HG03354 (cell line): ENCODE results near the gene CAMKK1.

Experiments
- ATAC-seq: cut with Tn5 transposase; IDR thresholded peaks from one replicate; pipeline ENCODE4 v1.9.1; 2021; ENCODE audit warnings: mild to moderate bottlenecking; ENCODE audit not compliant: unreplicated experiment, poor library complexity, severe bottlenecking

Gene CAMKK1

DNA sequence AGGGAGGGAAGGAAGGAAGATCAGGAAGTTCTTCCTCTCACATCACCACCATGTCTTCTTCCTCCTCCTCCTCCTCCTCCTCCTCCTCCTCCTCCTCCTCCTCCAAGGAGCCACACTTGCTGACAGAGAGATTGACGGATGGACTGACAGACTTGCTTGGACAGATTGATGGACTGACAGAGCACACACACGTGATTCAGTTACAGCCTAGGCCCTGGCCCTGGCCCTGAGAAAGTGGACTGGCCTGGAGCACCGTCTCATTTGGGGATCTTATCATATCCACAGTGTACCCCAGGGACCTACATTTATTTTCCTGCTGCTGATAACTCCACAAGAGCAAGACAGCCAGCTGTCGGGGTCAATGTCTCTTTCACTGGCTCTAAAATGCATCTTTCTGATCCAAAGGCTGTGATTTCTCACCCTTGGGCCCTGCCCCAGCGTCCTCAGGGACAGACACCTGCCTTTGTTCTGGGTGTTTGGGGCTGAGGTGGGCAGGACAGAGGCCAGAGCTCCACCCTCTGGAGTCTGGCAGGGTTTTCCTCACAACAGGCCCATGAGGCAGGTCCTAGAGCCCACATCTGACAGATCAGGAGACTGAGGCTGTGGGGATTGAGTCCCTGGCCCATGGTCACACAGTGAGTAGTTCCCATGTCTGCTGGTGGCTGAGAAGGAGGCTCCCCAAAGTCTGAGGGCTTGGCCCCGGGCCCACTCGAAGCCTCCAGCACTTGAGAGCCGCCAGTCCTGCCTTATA lies 25.7 kb upstream of the CAMKK1 start:
- ATAC-seq, result no peak

DNA sequence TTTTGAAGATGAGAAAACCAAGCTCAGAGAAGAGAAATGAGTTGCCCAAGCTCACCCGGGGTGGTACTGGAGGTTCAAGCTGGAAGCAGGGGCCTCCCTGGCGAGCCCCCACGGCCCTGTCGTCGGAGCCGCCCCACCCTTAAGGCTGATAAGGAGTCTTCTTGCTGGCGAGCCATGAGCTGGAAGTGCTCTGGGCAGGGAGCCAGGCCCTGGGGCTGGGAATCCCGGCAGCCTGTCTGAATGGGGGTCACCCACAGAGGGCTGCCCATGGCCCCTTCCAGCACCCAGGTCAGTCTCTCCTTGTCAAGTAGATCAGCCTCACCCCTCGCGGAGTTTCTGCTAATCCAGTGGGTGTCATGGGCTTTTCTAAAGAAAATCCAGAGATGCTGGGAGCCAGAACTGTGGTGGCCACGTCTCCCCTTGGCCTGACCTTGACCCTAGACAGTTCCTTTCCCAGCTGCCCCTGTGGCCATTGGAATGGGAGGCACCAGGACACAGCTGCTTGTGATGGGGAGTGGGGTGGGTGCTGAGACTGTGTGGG lies 24.6 kb upstream of the CAMKK1 start:
- ATAC-seq, result no peak

DNA sequence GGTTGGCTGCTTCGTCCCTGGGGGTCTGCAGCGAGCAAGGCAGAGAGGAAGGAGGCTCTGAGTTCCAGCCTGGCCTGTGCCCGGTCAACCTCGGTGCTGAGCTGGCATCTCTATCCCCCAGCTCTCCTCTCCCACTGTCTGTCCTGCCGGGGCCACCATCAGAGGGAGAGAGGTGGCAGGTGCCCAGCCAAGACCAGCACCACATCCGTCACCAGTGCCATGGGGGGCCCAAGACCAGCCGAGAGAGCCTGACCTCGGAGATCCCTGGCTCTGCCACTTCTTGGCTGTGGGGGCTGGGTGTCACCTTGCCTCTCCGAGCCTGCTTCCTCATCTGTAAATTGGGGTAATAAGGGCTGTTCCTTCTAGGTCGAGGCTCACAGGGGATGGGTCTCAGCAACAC lies 24.0 kb upstream of the CAMKK1 start:
- no peak for ATAC-seq

- no peak for ATAC-seq
Observed at GRCh38 chr17:3915995-3916696, 23.3 kb upstream of the CAMKK1 start, which contains the start of gene P2RX1. Gene P2RX1, minus strand, starts transcription at chr17:3916465. Its CDS starts 240 bp downstream, at chr17:3916225.

DNA sequence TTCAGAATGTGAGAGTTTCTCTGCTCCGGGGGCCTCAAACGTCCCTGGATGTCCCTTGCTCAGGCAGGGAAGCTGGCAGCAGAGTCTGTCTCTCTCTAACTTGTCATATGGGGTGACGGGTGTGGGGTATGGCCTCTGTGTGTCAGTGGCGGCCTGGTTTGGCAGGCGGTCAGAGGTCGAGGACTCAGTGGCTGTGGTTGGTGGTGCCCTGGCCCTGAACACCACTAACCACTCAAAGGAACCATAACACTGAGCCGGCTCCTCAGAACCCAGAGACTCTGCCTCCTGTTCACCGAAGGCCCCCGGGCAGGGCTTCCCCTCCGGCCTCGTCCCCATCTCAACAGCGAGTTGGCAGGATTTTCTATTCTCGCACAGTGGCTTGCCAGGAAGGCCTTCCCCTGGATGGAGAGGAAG lies 22.7 kb upstream of the CAMKK1 start:
- no peak for ATAC-seq

GRCh38 chr17:3914312-3914670 lies 21.4 kb upstream of the CAMKK1 start:
- peak; percentile 57 for ATAC-seq

- ATAC-seq, result peak; percentile 45
Observed at GRCh38 chr17:3913531-3914311, 20.9 kb upstream of the CAMKK1 start.

DNA sequence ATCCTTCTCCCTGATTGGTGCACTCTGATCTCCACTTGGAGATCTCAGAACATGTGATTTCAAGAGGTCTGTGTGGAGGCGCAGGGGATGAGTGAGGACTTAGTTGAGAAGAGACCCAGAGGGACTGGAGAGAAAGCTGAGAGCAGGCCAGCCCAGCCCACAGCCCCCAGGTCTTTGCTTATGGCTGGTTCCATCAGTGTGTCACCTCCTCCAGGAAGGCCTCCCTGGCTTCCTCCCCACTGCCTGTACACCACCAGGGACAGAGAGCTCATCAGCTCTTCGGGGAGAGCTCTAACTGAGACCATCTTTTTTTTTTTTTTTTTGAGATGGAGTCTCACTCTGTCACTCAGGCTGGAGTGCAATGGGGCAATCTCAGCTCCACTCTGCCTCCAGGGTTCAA lies 20.0 kb upstream of the CAMKK1 start:
- no peak for ATAC-seq

DNA sequence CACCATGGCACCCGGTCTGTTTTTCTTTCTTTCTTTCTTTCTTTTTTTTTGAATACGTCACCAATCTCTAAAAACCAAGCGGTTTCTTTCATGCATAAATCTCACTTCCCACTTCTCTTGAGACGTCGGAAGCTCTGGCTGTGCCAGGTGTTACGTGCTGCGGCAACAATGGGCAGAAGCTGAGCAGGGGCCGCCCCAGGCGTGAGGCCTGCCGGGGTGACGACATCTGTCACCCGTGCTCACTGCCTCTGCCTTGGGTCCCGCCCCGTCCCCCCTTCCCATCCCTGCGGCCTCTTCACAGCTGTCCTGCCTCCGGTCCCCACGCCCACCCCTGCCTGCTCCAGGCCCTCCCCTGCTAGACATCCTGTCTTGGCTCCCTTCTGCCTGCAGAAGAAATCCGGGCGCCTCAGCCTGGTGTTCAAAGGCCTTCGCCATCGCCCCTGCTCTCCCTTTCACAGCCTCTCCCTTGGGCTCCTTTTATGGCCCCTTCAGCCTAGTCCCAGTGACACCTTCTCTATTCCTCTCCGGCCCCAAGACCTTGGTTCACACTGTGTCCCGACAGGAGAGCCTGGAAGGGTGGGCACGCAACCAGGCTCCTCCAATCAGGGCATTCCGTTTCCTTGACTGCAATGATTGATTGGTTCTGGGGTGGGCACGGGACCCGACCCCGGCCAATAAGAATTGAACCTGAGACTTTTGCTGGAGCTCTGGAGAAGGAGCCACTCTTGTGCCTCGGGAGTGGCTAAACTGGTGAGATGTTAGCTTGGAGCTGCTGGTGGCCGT lies 18.6 kb upstream of the CAMKK1 start:
- ATAC-seq, result peak; percentile 74

- ATAC-seq, result no peak
Observed at GRCh38 chr17:3910420-3911270, 17.8 kb upstream of the CAMKK1 start.

DNA sequence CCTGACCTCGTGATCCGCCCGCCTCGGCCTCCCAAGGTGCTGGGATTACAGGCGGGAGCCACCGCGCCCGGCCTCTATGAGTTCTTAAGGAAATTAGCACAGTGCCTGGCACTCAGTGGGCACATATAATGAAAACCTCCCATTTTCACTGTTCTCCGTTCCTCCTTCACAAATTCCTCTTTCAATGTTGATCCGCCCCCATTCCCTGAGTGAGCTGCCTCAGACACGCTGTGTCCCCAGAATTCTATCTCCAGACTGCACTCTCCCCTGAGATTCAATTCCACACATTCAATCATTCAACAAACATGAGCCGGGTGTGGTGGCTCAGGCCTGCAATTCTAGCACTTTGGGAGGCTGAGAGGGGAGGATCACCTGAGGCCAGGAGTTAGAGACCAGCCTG lies 16.4 kb upstream of the CAMKK1 start:
- no peak for ATAC-seq

DNA sequence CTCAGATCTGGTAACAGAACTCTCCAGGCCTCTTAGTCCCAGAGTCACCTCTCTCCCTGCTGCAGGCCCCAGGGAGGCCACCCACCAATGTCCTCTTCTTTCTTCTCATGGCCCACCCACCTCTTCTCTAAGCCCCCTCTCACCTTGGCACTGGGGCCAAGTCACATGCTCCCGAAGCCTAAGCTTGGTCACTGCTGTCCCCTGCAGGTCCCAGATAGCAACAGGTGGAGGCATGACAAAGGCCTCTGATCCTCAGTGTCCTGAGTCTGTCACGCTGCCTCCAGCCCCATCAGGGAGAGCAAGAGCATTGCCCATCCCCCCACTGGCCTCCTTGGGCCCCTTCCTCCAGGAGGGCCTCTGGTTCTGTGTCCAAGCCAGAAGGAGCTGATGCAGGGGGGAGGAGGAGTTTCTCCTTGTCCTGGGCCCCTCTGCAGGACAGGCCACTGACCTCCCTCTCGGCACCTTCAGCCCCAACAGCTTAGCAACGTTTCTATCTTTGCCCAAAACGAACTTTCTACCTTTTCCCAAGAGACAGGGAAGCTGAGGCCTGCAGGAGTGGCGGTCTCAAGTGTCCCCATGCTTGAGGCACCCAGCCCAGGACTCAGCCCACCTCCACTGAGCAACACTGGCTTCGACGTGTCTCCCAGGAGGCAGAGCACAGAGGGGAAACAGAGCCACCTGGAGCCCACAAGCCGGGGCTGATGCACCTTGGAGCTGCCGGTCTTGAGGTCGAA lies 14.8 kb upstream of the CAMKK1 start:
- ATAC-seq, result no peak

DNA sequence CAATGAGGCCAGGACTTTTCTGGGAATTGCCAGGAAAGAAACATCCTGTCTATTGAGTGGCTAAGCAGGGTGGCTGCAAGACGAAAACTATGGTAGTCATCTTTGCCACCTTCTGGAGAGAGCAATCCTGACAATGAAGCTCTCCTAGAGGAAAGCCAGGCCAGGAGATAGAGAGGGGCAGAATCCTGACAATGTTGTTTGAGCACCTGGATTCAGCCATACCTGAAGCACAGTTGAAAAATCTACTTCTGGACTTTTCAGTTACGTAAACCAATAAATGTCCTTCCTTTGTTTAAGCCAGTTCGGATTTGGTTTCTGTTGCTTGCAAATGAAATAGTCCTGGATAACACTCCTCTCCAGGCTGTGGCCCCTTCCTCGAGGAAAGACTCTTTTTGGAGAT lies 14.0 kb upstream of the CAMKK1 start:
- no peak for ATAC-seq

- no peak for ATAC-seq
Observed at GRCh38 chr17:3905017-3905520, 12.2 kb upstream of the CAMKK1 start.

DNA sequence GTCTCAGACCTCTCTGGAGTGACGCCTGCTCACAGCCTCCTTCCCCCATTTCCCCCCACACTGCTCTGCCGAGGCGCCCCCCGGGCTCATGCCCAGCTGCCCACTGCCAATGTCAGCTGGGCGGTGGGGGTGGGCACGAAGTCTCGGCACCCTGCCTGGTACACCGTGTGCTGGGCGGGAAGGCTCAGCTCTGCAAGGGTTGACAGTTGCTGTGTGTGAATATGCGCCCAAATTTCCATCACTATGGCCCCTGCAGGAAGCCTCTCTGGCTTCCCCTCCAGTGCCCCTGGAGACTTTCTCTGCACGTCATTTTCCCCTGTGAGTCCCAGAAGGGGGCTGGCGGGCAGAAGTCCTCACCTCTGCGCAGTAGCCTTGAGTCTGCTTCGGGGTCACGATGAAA lies 11.6 kb upstream of the CAMKK1 start:
- no peak for ATAC-seq

GRCh38 chr17:3903881-3904290 lies 11.0 kb upstream of the CAMKK1 start:
- no peak for ATAC-seq

GRCh38 chr17:3903051-3903825 lies 10.4 kb upstream of the CAMKK1 start:
- ATAC-seq, result no peak
